Neutrophil (primary cell): ENCODE results near the gene MS4A12.
"Not testable (repeated sequence)": the region's sequence is repeated elsewhere in the genome, so short reads cannot be mapped to it uniquely, and the experiment has no call there.

ENCODE experiments used
- H3K27ac ChIP-seq: fragments of 200-600 bp; sonication (generic); 2 replicates; pipeline ENCODE4 v1.5.1; 2016; ENCODE audit warnings: mild to moderate bottlenecking, moderate library complexity
- H3K27me3 ChIP-seq: fragments of 200-600 bp; sonication (generic); 2 replicates; pipeline ENCODE4 v1.6.0; 2016; ENCODE audit warnings: mild to moderate bottlenecking
- H3K36me3 ChIP-seq: fragments of 200-600 bp; sonication (generic); 2 replicates; pipeline ENCODE4 v1.5.1; 2017
- H3K4me1 ChIP-seq, 2 experiments: fragments of 200-600 bp in 1 of 2; sonication (generic) in 1 of 2; 1 replicate in 1 of 2; 2 replicates in 1 of 2; pipeline versions ENCODE4 v1.5.1 to v1.6.1; 2013 to 2016; ENCODE audit warnings: low read depth in 1 of 2, low read length in 1 of 2, mild to moderate bottlenecking in 1 of 2, moderate library complexity in 1 of 2; ENCODE audit not compliant: control insufficient read depth in 1 of 2, insufficient read depth in 1 of 2
- H3K4me3 ChIP-seq, 2 experiments: fragments of 200-600 bp in 1 of 2; sonication (generic) in 1 of 2; 1 replicate in 1 of 2; 2 replicates in 1 of 2; pipeline ENCODE4 v1.5.1; 2013 to 2016; ENCODE audit warnings: low read depth in 1 of 2, low read length in 1 of 2, mild to moderate bottlenecking in 1 of 2, moderate library complexity in 1 of 2
- H3K9me3 ChIP-seq: fragments of 200-600 bp; sonication (generic); 2 replicates; pipeline ENCODE4 v1.5.1; 2016
- CTCF ChIP-seq: fragments of 200-600 bp; sonication (generic); IDR thresholded peaks from 2 replicates; pipeline ENCODE4 v1.5.1; 2016; ENCODE audit warnings: antibody characterized with exemption

MS4A12 gene

GRCh38 chr11:60513496-60514460 lies 21.2 kb downstream of the MS4A12 start:
- Histone ChIP-seq H3K4me1 (no peaks in the 10 kb centered on the region), H3K4me3 (no peak overlapping the region), H3K9me3 (no peaks in the 10 kb centered on the region), H3K27ac (no peak overlapping the region), H3K27me3 (no peaks in the 10 kb centered on the region), H3K36me3 (no peaks in the 10 kb centered on the region)
- no peak for TF ChIP-seq CTCF

GRCh38 chr11:60515144-60515855 lies 22.7 kb downstream of the MS4A12 start, which contains the start of gene MS4A13:
Gene MS4A13 (plus strand): TSS chr11:60515392. CDS start chr11:60518084, 2,692 bp downstream.
- no peaks in the 10 kb centered on the region for H3K27me3 ChIP-seq
- no peaks in the 10 kb centered on the region for H3K4me1 ChIP-seq
- H3K27ac ChIP-seq: no peak within 1 kb of the TSS
- H3K4me3 ChIP-seq: no peak within 1 kb of the TSS
- no peaks in the 10 kb centered on the region for H3K36me3 ChIP-seq
- TF ChIP-seq CTCF: no peak
- H3K9me3 ChIP-seq: no peaks in the 10 kb centered on the region

DNA sequence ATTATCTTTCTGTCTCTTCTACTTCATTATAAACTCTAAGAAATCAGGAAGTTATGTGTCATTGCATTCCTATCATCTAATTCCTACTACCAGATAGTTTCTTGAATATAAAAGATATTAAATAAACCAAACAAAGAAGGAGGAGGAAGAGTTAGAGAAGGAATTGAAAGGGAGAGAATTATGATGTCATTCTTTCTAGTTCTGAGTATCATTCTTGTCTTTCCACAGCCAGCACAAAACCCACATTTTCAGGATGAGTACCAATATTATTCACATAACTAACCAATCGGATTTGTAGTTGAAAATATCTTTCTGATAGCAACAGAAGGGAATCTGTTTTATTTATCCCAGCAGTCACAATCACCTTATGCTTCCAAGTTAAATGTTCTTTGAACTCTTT lies 35.9 kb downstream of the MS4A12 start:
- Histone ChIP-seq H3K4me1 (peaks cover 0 to 3% of the 10 kb centered on the region in 2 experiments), H3K36me3 (no peaks in the 10 kb centered on the region), H3K27me3 (no peaks in the 10 kb centered on the region), H3K9me3 (no peaks in the 10 kb centered on the region), H3K4me3 (no peak overlapping the region), H3K27ac (no peak overlapping the region)
- TF ChIP-seq CTCF: no peak

DNA sequence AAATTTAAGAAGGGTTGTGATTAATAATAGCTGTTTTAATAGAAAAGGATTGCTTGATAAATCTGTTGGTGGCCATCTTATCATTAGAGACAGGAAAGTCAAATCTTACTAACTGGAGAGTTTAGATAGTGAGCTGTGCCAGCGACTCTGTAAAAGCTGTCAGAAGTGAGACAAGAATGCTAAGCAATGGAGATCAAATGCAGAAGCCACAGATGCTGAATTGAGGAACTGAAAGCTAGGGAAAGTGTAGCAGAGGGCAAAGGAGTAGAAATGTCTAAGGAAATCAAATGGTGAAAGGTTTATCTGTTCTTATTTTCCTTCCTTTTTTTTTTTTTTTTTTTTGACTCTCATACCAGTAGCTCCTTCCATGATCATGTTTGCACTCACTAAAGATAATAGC lies 36.4 kb downstream of the MS4A12 start:
- H3K36me3 ChIP-seq: no peaks in the 10 kb centered on the region
- TF ChIP-seq CTCF: no peak
- no peaks in the 10 kb centered on the region for H3K27me3 ChIP-seq
- H3K27ac ChIP-seq: no peak overlapping the region
- peaks cover 0 to 3% of the 10 kb centered on the region in 2 experiments for H3K4me1 ChIP-seq
- no peak overlapping the region for H3K4me3 ChIP-seq
- H3K9me3 ChIP-seq: no peaks in the 10 kb centered on the region

GRCh38 chr11:60530454-60531100 lies 38.0 kb downstream of the MS4A12 start:
- H3K4me3 ChIP-seq: no peak overlapping the region
- no peak overlapping the region for H3K27ac ChIP-seq
- H3K9me3 ChIP-seq: no peaks in the 10 kb centered on the region
- H3K4me1 ChIP-seq: peaks cover 0 to 3% of the 10 kb centered on the region in 2 experiments
- no peaks in the 10 kb centered on the region for H3K36me3 ChIP-seq
- TF ChIP-seq CTCF: no peak
- H3K27me3 ChIP-seq: no peaks in the 10 kb centered on the region

GRCh38 chr11:60532383-60532782 lies 39.8 kb downstream of the MS4A12 start:
- H3K27me3 ChIP-seq, H3K36me3 ChIP-seq, H3K27ac ChIP-seq, H3K4me3 ChIP-seq, H3K4me1 ChIP-seq, H3K9me3 ChIP-seq: not testable (repeated sequence)

- H3K4me3 ChIP-seq, H3K4me1 ChIP-seq, H3K27me3 ChIP-seq, H3K36me3 ChIP-seq, H3K27ac ChIP-seq, H3K9me3 ChIP-seq: not testable (repeated sequence)
Observed at GRCh38 chr11:60538627-60539026, 46.0 kb downstream of the MS4A12 start.
